HEK293T (cell line): ENCODE measurements around the gene CNNM3.

ENCODE experiments used
- CTCF ChIA-PET: fragments of 350-600 bp; formaldehyde crosslinking; extraction: SDS; loops from one replicate; lab custom pipeline; 2021; ENCODE audit warnings: antibody characterized with exemption, inconsistent platforms; lab: Yijun Ruan, JAX
- POLR2A ChIA-PET: fragments of 350-600 bp; formaldehyde crosslinking; extraction: SDS; loops from one replicate; lab custom pipeline; 2020; ENCODE audit warnings: antibody characterized with exemption, inconsistent platforms; lab: Yijun Ruan, JAX
- DNase-seq: peaks from one replicate; pipeline ENCODE4 v3.0.0; 2012; ENCODE audit warnings: mixed read lengths; ENCODE audit errors: extremely low spot score
- BHLHE40 ChIP-seq: fragments of 450-650 bp; IDR thresholded peaks from 2 replicates; pipeline ENCODE4 v1.6.1; 2016; ENCODE audit warnings: mild to moderate bottlenecking, moderate library complexity, borderline replicate concordance
- CTBP1 ChIP-seq: fragments of 450-650 bp; IDR thresholded peaks from 2 replicates; pipeline ENCODE4 v1.6.1; 2016; ENCODE audit warnings: borderline replicate concordance
- ELF4 ChIP-seq: fragments of 450-650 bp; IDR thresholded peaks from 2 replicates; pipeline ENCODE4 v1.6.1; 2017; ENCODE audit warnings: antibody characterized with exemption
- FOXK2 ChIP-seq: fragments of 450-650 bp; IDR thresholded peaks from 2 replicates; pipeline ENCODE4 v1.6.1; 2016; ENCODE audit warnings: mild to moderate bottlenecking
- FOXM1 ChIP-seq: fragments of 450-650 bp; IDR thresholded peaks from 2 replicates; pipeline ENCODE4 v1.6.1; 2017; ENCODE audit warnings: mild to moderate bottlenecking, borderline replicate concordance
- HDGF ChIP-seq: fragments of 450-650 bp; IDR thresholded peaks from 2 replicates; pipeline ENCODE4 v1.6.1; 2017; ENCODE audit warnings: antibody characterized with exemption, borderline replicate concordance
- L3MBTL2 ChIP-seq: fragments of 450-650 bp; conservative IDR thresholded peaks from 2 replicates; pipeline ENCODE4 v1.6.1; 2016; ENCODE audit warnings: mild to moderate bottlenecking
- LEF1 ChIP-seq: fragments of 450-650 bp; IDR thresholded peaks from 2 replicates; pipeline ENCODE4 v1.6.1; 2017; ENCODE audit warnings: mild to moderate bottlenecking, borderline replicate concordance
- SP1 ChIP-seq: fragments of 450-650 bp; IDR thresholded peaks from 2 replicates; pipeline ENCODE4 v1.6.1; 2017
- SUZ12 ChIP-seq: fragments of 450-650 bp; IDR thresholded peaks from 2 replicates; pipeline ENCODE4 v1.6.1; 2016; ENCODE audit warnings: mild to moderate bottlenecking
- TARDBP ChIP-seq: fragments of 450-650 bp; IDR thresholded peaks from 2 replicates; pipeline ENCODE4 v1.6.1; 2016
- ZNF384 ChIP-seq: fragments of 450-650 bp; IDR thresholded peaks from 2 replicates; pipeline ENCODE4 v1.6.1; 2016
- TF ChIP-seq, protein P1 (sequence below): fragments of 450-650 bp; IDR thresholded peaks from 2 replicates; pipeline ENCODE4 v1.6.1; 2016

CNNM3 gene

DNA sequence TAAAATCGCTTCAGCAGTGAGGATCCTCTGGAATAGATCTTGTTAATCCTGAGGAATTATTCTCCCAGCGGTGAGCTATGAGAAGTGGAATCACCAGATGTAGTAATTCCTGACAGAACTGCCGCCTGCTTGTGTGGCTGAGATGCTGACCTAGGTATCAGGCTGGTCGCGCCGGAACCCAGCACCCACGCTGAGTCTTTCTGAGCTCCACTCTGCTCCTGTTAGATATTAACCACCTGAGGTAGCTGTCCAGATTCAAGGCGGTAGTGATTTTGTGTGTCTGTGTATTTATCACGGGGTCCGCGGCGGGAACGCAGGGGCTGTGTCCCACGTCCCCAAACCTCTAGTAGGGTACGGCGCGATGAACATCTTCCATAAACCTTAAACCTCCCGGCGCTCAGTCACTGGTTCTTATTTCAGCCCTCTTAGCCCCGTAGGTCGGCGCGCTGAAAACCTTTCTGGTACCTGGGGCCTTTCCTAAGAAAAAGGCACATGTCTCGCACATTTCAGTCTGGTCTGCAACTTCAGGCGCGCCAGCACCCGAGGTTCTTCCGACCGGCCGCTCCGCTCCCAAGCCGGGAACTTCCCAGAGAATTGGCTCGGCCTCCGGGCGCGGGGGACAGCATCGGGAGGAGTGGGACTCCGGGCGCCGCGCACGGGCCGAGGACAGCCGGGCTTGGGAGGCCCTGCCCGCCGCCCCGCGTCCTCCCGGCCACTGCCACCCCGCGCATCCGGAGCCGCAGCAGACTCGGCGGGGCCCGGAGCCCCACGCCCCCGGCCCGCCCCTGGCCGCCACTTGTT, 542 bp upstream of the CNNM3 start:
- ChIA-PET POLR2A (interaction anchor here (0.8 to 3.2 kb wide), 16 partner anchors 17 to 191 kb away, joined by 3 to 15 read pairs (median 4); partner anchors contain the start of genes ANKRD39 and KANSL3), CTCF (interaction anchor here (0.8 to 1.1 kb wide), 3 partner anchors 15 to 52 kb away, joined by 4 to 5 read pairs (median 5); no protein-coding TSS in a partner anchor)
- TF ChIP-seq BHLHE40, result no peak
- TF ChIP-seq FOXM1, result no peak
- TF ChIP-seq HDGF, result no peak
- peak; percentile 41 for DNase-seq

DNA sequence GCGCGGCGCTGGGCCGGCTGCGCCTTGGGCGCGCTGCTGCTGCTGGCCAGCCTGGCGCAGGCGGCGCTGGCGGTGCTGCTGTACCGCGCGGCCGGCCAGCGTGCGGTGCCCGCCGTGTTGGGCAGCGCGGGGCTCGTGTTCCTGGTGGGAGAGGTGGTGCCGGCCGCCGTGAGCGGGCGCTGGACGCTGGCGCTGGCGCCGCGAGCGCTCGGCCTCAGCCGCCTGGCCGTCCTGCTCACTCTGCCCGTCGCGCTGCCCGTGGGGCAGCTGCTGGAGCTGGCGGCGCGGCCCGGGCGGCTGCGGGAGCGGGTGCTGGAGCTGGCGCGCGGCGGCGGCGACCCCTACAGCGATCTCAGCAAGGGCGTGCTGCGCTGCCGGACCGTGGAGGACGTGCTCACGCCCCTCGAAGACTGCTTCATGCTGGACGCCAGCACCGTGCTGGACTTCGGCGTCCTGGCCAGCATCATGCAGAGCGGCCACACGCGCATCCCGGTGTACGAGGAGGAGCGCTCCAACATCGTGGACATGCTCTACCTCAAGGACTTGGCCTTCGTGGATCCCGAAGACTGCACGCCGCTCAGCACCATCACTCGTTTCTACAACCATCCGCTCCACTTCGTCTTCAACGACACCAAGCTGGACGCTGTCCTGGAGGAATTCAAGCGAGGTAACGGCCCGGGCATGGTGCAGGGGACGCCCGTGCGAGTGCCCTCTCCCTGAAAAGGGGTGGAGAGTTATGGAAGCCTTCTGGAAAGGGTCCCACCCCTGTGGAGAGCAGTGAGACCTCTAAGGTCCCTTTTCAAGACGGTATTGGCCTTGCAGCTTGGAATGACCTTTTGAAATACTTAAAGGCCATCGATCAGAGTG, 1.0 kb downstream of the CNNM3 start:
- ChIA-PET POLR2A (interaction anchor here (0.8 to 3.2 kb wide), 18 partner anchors 16 to 281 kb away, joined by 3 to 15 read pairs (median 4); partner anchors contain the start of genes ANKRD39 and KANSL3), CTCF (interaction anchor here (0.6 kb wide), 1 partner anchor 88 kb away, joined by 3 read pairs; no protein-coding TSS in a partner anchor)
- no peak for TF ChIP-seq FOXM1
- TF ChIP-seq L3MBTL2, result peak; percentile 41; the same call in 1 of the 2 replicates
- DNase-seq, result no peak

GRCh38 chr2:96817882-96818281, 1.8 kb downstream of the CNNM3 start:
- no peak for TF ChIP-seq FOXK2
- TF ChIP-seq FOXM1, result no peak
- TF ChIP-seq, protein P1, sequence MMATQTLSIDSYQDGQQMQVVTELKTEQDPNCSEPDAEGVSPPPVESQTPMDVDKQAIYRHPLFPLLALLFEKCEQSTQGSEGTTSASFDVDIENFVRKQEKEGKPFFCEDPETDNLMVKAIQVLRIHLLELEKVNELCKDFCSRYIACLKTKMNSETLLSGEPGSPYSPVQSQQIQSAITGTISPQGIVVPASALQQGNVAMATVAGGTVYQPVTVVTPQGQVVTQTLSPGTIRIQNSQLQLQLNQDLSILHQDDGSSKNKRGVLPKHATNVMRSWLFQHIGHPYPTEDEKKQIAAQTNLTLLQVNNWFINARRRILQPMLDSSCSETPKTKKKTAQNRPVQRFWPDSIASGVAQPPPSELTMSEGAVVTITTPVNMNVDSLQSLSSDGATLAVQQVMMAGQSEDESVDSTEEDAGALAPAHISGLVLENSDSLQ, result no peak
- no peak for TF ChIP-seq LEF1
- TF ChIP-seq CTBP1, result no peak
- no peak for TF ChIP-seq L3MBTL2
- TF ChIP-seq TARDBP, result no peak
- TF ChIP-seq SUZ12, result no peak
- DNase-seq, result no peak
- CTCF ChIA-PET, result interaction anchor here (0.6 kb wide), 1 partner anchor 10 kb away, joined by 3 read pairs; no protein-coding TSS in a partner anchor
- POLR2A ChIA-PET, result interaction anchor here (1.2 to 3.2 kb wide), 2 partner anchors 55 to 130 kb away, joined by 3 to 15 read pairs; no protein-coding TSS in a partner anchor

- CTCF ChIA-PET, result interaction anchor here (0.7 to 1.2 kb wide), 3 partner anchors 38 to 62 kb away, joined by 3 to 4 read pairs (median 3); partner anchors contain the start of gene ANKRD39
- POLR2A ChIA-PET, result interaction anchor here (1.0 kb wide), 1 partner anchor 59 kb away, joined by 3 read pairs; the partner anchor contains the start of gene CNNM4
- TF ChIP-seq, protein P1, result no peak
- no peak for DNase-seq
Measured at GRCh38 chr2:96819128-96819875, 3.2 kb downstream of the CNNM3 start.

DNA sequence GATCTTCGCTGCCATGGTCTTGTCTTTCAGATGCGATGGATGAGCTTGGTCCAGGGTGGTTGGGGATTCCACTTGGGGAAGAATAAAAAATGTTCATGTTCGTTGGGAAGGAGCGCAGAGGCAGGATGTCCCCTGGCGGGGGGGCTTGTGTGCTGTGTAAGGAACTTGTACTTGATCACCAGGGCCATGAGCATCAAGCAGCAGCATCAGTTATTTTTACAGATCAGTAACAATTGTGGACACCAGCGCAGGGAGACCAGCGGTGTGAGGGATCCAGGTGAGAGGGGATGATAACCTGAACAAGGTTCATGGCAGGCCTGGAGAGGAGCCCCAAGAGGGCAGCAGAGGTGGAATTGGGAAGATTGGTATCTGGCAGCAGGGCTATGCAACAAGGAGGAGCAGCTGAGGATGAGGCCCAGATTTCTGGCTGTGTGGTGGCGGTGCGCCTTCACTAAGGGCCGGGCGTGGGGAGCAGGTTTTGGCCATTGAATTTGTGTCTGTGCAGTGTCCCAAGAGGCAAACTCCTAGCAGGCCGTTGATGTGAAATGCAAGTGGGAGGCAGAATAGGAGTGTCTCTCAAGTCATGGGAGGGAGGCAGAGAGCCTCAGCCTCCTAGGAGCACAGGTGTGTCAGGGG, 3.9 kb downstream of the CNNM3 start:
- ChIA-PET CTCF (interaction anchor here (0.7 to 1.2 kb wide), 3 partner anchors 38 to 63 kb away, joined by 3 to 4 read pairs (median 3); partner anchors contain the start of gene ANKRD39), POLR2A (interaction anchor here (1.0 to 1.4 kb wide), 3 partner anchors 38 to 183 kb away, joined by 3 read pairs; partner anchors contain the start of genes ANKRD39 and CNNM4)
- no peak for DNase-seq
- no peak for TF ChIP-seq ELF4
- TF ChIP-seq BHLHE40, result no peak
- TF ChIP-seq, protein P1, result no peak

DNA sequence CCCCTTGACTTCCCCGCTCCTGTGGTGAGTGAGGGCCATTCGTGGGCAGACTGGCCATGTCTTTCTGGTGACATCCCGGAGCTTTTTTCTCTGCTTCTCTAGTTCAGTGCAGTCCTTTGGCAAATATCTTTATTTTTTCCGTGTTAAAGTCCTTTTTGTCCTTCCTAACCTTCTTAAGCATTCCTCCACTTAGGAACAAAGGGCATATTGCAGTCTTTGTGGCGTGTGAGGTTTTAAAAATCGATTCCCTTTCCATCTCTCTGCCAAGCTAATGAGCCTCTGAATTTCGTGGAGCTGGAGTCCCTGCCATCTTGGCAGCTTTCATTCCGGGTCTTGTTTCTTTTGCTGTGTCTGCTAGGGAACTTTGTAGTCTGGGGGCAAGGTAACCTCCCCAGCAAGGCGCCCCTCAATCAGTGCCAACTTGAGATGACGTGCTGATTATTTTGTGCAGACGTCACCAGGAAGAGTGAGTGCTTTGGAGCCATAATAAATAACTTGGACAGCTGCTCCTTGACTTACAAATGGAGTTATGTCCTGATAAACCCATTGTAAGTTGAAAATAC, 5.1 kb downstream of the CNNM3 start:
- ChIA-PET POLR2A (interaction anchor here (0.9 to 1.4 kb wide), 3 partner anchors 21 to 184 kb away, joined by 3 read pairs; partner anchors contain the start of gene ANKRD39), CTCF (no interaction called here)
- DNase-seq, result no peak
- TF ChIP-seq BHLHE40 (no peak), ZNF384 (no peak), CTBP1 (no peak), SP1 (no peak)
